ENCODE results near the gene CTNNBL1. TPM values are rescaled to one million over a fixed set of nuclear protein-coding genes. Genes with fewer than 3 reads are reported as not detected.

CTNNBL1 gene
- total and polyA plus RNA-seq, 12 donors: 42.2 to 104 (median 52.0) TPM

- H3K27ac ChIP-seq: no peak overlapping the region
- DNase-seq (no peak), ATAC-seq (no peak)
- no peaks in the 10 kb centered on the region for H3K9me3 ChIP-seq
- 65 to 68% methylated on average over 8 of the region's 8 CpGs for WGBS, 2 donors
- H3K4me3 ChIP-seq: no peak overlapping the region
- no peaks in the 10 kb centered on the region for H3K36me3 ChIP-seq
- H3K27me3 ChIP-seq: peaks cover 9 to 92% (median 81%) of the 10 kb centered on the region in 7 donors
- no peak for TF ChIP-seq CTCF (IDR thresholded peaks at IDR 0.05)
- intact Hi-C loops (cut with DNase I): loop anchor here in 6 of 10 donors (5.0 to 10.0 kb wide), 5 partner anchors 82 to 320 kb away; no protein-coding TSS in a partner anchor
- H3K4me1 ChIP-seq: peaks cover 0 to 18% (median 8%) of the 10 kb centered on the region in 9 donors
Observed at GRCh38 chr20:37904845-37905373, 211.1 kb downstream of the CTNNBL1 start.

- no peaks in the 10 kb centered on the region for H3K9me3 ChIP-seq
- intact Hi-C loops (cut with DNase I): loop anchor here in 3 of 10 donors (10.0 kb wide), 3 partner anchors 89 to 319 kb away; no protein-coding TSS in a partner anchor
- H3K36me3 ChIP-seq: no peaks in the 10 kb centered on the region
- peaks cover 9 to 91% (median 84%) of the 10 kb centered on the region in 7 donors for H3K27me3 ChIP-seq
- H3K27ac ChIP-seq: no peak overlapping the region
- no peak overlapping the region for H3K4me3 ChIP-seq
- WGBS, 2 donors: 69 to 71% methylated on average over 16 of the region's 16 CpGs
- no peak for TF ChIP-seq CTCF (IDR thresholded peaks at IDR 0.05)
- peaks cover 0 to 18% (median 8%) of the 10 kb centered on the region in 9 donors for H3K4me1 ChIP-seq
- no peak for DNase-seq
- ATAC-seq: no peak
Observed at GRCh38 chr20:37905671-37906613, 212.1 kb downstream of the CTNNBL1 start.

- intact Hi-C loops (cut with DNase I): loop anchor here in 3 of 10 donors (10.0 kb wide), 3 partner anchors 87 to 317 kb away; no protein-coding TSS in a partner anchor
- H3K27me3 ChIP-seq: peaks cover 9 to 90% (median 84%) of the 10 kb centered on the region in 7 donors
Observed at GRCh38 chr20:37907330-37907676, 213.5 kb downstream of the CTNNBL1 start.

More at GRCh38 chr20:37907330-37907676, 213.5 kb downstream of the CTNNBL1 start:
- no peak for ATAC-seq
- H3K4me1 ChIP-seq: peaks cover 0 to 16% (median 7%) of the 10 kb centered on the region in 9 donors
- no peaks in the 10 kb centered on the region for H3K9me3 ChIP-seq
- H3K27ac ChIP-seq: no peak overlapping the region
- TF ChIP-seq CTCF (IDR thresholded peaks at IDR 0.05): no peak
- WGBS, 2 donors: 40 to 45% methylated on average over 3 of the region's 3 CpGs
- DNase-seq: no peak
- H3K36me3 ChIP-seq: no peaks in the 10 kb centered on the region
- H3K4me3 ChIP-seq: no peak overlapping the region

Measured in heart right ventricle (tissue), 16 donors.